AG20443 (cell line): ENCODE results near the gene NEMF.
"Not testable (repeated sequence)": the region's sequence is repeated elsewhere in the genome, so short reads cannot be mapped to it uniquely, and the experiment has no call there.

Source experiments
- DNase-seq: peaks from one replicate; pipeline ENCODE4 v3.0.0; 2012; ENCODE audit warnings: low spot score, mixed read lengths

NEMF gene

DNA sequence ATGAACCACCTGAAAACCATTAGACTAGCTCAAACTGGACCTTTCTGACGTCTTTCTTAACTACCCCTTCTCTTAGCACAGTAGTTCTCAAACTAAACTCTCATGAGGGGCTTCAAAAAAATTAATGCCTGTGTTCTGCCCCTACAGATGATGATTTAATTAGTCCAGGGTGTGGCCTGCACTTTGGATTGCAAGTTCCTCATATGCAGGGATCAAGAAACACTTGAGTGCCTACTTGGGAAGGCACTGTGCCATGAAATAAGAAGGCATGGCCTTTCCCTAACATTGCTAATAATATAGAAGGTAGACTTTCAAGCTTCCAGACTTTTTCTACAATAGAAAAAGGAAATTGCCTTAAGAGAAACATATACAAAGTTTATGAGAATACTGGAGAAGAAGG lies 107.4 kb downstream of the NEMF start:
- no peak for DNase-seq

DNA sequence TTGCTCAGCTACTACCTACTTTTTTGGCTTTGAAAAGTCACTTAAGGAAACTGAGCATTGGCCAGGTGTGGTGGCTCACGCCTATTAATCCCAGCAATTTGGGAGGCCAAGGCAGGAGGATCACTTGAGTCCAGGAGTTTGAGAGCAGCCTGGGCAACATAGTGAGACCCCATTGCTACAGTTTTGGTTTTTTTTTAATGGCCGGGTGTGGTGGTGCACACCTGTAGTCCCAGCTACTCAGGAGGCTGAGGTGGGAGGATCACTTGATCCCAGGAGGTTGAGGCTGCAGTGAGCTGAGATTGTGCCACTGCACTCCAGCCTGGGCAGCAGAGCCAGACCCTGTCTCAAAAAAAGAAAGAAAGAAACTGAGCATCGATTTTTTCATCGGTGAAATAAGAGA lies 116.9 kb downstream of the NEMF start:
- DNase-seq, result not testable (repeated sequence)

DNA sequence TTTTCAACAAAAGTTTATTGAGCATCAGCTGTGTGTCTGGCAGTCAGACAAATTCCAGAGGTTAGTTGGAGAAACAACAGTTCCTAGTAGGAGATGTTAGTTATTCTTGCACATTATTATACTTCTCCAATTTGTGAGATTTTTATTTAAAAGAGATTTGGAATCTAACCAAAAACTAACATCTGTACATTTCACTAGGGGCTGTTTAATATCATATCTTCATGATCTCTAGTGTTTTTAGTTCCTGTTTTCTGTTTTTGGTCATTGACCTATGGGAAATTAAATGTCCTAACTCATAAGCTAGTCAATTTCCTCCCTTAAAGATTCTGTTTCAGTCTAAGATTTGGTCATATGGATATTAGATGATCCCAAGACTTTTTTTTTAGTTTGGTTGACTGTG lies 118.8 kb downstream of the NEMF start:
- no peak for DNase-seq

DNA sequence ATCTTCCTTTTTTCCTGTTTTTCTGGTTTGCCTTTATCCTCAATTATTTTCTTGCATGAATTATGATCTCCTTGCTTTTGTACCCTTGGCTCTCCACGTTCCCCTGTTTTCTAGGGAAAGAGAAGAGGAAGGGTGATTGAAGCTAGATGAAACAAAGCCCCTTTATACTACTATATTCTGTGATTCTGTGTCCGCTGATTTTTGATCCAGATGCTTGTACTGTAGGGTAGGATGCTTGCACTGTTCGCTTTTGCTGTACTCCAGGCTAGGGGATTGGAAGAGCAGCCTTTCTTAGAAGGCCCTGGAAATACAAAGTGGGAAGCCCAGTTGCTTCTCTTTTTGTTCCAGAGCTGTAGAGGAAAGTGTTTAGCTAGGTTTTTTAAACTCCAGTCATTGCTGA lies 119.7 kb downstream of the NEMF start:
- DNase-seq, result no peak
